Mucosa of stomach (tissue), 1 donor: Measurements from ENCODE around the gene PTCD2.
A peak's percentile ranks its signal among the peaks of the same experiment; 100 is the strongest.
"Not testable (repeated sequence)": the region's sequence is repeated elsewhere in the genome, so short reads cannot be mapped to it uniquely, and the experiment has no call there.

Source experiments
- H3K27me3 ChIP-seq: one replicate; pipeline ENCODE4 v1.7.0; 2013; ENCODE audit warnings: mild to moderate bottlenecking, low read length; ENCODE audit not compliant: control insufficient read depth, insufficient read depth
- H3K36me3 ChIP-seq: one replicate; pipeline ENCODE4 v1.7.0; 2013; ENCODE audit warnings: low read length; ENCODE audit not compliant: control insufficient read depth, insufficient read depth
- H3K4me1 ChIP-seq: one replicate; pipeline ENCODE4 v1.7.0; 2013; ENCODE audit warnings: mild to moderate bottlenecking, low read length; ENCODE audit not compliant: control insufficient read depth, insufficient read depth
- H3K4me3 ChIP-seq: one replicate; pipeline ENCODE4 v1.7.0; 2013; ENCODE audit warnings: low read length
- H3K9ac ChIP-seq: one replicate; pipeline ENCODE4 v1.7.0; 2013; ENCODE audit warnings: mild to moderate bottlenecking, low read length, moderate library complexity
- H3K9me3 ChIP-seq: one replicate; pipeline ENCODE4 v1.7.0; 2013; ENCODE audit warnings: mild to moderate bottlenecking, low read length, moderate library complexity; ENCODE audit not compliant: control insufficient read depth
- donor health status: Pancreatic carcinoma.

PTCD2 gene

GRCh38 chr5:72300590-72301339, 19.4 kb upstream of the PTCD2 start:
- no peaks in the 10 kb centered on the region for H3K36me3 ChIP-seq
- H3K4me1 ChIP-seq = no peaks in the 10 kb centered on the region
- H3K4me3 ChIP-seq = no peak overlapping the region
- H3K9ac ChIP-seq = no peak overlapping the region
- H3K27me3 ChIP-seq = no peaks in the 10 kb centered on the region
- H3K9me3 ChIP-seq = no peaks in the 10 kb centered on the region

DNA sequence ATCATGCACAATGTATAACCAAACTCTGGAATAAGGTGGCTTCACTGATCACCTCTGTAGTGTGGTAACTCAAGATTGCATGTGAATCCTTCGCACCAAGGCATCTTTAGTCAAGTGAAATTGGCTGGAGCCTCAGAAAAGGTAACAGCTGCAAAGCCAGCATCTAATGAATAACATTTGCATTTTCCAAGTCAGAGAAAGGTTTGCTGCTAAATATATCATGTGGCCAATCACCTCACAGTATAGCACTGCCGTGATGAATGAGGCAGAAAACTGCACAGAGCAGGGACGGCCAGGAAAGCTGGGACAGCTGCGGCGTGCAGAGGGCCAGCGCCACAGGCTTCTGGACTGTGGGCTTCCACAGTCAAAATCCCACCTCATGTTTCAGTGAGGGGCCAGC, 18.6 kb upstream of the PTCD2 start:
- no peak overlapping the region for H3K9ac ChIP-seq
- no peaks in the 10 kb centered on the region for H3K36me3 ChIP-seq
- H3K4me3 ChIP-seq = no peak overlapping the region
- H3K4me1 ChIP-seq = no peaks in the 10 kb centered on the region
- H3K9me3 ChIP-seq = no peaks in the 10 kb centered on the region
- H3K27me3 ChIP-seq = no peaks in the 10 kb centered on the region

DNA sequence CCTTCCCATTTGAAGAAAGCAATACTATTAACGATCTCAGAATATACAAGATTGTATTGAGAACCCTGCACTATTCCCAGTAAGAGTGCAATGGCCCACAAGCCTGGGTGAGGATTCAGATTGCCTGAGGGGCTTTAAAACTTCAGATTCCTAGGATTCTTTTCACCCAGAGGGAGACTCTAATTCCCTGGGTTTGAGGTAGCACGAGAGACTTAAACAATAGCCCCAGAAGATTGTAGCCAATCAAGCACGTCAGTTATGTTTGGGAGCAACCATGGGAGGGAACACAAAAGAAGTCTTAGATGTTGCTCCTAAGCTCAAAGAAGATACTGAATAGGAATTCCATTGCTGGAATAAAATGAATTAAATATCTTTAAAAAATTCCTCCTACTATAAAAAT, 18.0 kb upstream of the PTCD2 start:
- H3K4me1 ChIP-seq = no peaks in the 10 kb centered on the region
- no peak overlapping the region for H3K4me3 ChIP-seq
- no peak overlapping the region for H3K9ac ChIP-seq
- no peaks in the 10 kb centered on the region for H3K36me3 ChIP-seq
- H3K27me3 ChIP-seq = no peaks in the 10 kb centered on the region
- no peaks in the 10 kb centered on the region for H3K9me3 ChIP-seq

DNA sequence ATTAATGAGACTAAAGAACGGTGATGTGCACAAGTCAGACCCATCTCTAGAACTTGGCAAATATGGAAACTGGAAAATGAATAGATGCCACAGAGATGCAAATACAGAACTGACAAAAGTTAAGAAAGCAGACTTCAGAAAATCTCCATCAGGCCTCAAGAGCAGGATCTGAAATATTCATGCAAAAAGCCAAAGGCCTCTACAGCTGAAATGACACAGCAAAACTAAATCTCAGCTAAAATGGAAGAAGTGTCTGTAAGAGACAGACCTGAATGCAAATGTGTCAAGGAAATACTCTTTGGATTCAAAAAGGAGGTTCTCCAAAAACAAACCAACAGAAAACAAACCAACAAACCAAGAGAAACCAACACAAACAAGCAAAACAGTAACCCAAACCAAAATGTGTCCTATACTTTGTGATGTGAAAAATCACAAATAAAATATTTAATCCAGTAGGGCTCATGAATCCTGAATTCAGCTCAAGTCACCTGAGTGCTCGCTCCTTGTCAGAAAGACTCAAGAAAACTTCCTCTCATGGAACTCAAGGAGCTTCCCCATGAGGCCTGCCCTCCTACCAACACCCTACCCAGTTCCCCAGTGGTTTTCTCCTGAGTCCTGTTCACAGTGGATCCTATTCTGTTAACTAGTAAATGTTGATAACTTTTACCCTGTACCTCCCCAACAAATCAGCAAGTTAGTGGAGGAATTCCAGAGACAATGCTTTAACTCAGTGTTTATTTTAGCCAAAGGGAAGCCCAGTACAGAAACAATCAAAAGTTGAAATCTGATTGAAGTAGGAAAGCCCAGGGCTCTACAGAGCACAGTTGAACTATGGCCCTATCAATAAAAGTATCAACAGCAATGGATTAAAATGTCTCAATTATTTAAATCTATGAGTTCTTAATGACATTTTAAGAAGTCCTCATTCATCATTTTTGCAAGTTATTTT, 14.7 kb upstream of the PTCD2 start:
- H3K9ac ChIP-seq = no peak overlapping the region
- no peaks in the 10 kb centered on the region for H3K9me3 ChIP-seq
- no peaks in the 10 kb centered on the region for H3K4me1 ChIP-seq
- H3K36me3 ChIP-seq = no peaks in the 10 kb centered on the region
- H3K4me3 ChIP-seq = no peak overlapping the region
- no peaks in the 10 kb centered on the region for H3K27me3 ChIP-seq

GRCh38 chr5:72307573-72307967, 12.6 kb upstream of the PTCD2 start:
- Histone ChIP-seq H3K9me3 (no peaks in the 10 kb centered on the region), H3K36me3 (no peaks in the 10 kb centered on the region), H3K9ac (peak overlapping the region; percentile 93), H3K4me1 (no peaks in the 10 kb centered on the region), H3K4me3 (peak overlapping the region; percentile 64), H3K27me3 (no peaks in the 10 kb centered on the region)

GRCh38 chr5:72307968-72308852, 12.0 kb upstream of the PTCD2 start:
- Histone ChIP-seq H3K27me3 (no peaks in the 10 kb centered on the region), H3K9me3 (no peaks in the 10 kb centered on the region), H3K9ac (peak overlapping the region; percentile 93), H3K4me1 (no peaks in the 10 kb centered on the region), H3K36me3 (no peaks in the 10 kb centered on the region), H3K4me3 (peak overlapping the region; percentile 64)

GRCh38 chr5:72308853-72309191, 11.4 kb upstream of the PTCD2 start:
- Histone ChIP-seq H3K9me3 (no peaks in the 10 kb centered on the region), H3K4me3 (no peak overlapping the region), H3K9ac (peak overlapping the region; percentile 4), H3K27me3 (no peaks in the 10 kb centered on the region), H3K36me3 (no peaks in the 10 kb centered on the region), H3K4me1 (no peaks in the 10 kb centered on the region)

- H3K36me3 ChIP-seq = no peaks in the 10 kb centered on the region
- no peaks in the 10 kb centered on the region for H3K9me3 ChIP-seq
- H3K4me1 ChIP-seq = no peaks in the 10 kb centered on the region
- H3K27me3 ChIP-seq = no peaks in the 10 kb centered on the region
- no peak overlapping the region for H3K4me3 ChIP-seq
- no peak overlapping the region for H3K9ac ChIP-seq
Observed at GRCh38 chr5:72313141-72313540, 7.0 kb upstream of the PTCD2 start.

GRCh38 chr5:72314571-72315172, 5.5 kb upstream of the PTCD2 start:
- H3K36me3 ChIP-seq = no peaks in the 10 kb centered on the region
- H3K9me3 ChIP-seq = no peaks in the 10 kb centered on the region
- no peak overlapping the region for H3K9ac ChIP-seq
- no peaks in the 10 kb centered on the region for H3K4me1 ChIP-seq
- no peak overlapping the region for H3K4me3 ChIP-seq
- no peaks in the 10 kb centered on the region for H3K27me3 ChIP-seq

DNA sequence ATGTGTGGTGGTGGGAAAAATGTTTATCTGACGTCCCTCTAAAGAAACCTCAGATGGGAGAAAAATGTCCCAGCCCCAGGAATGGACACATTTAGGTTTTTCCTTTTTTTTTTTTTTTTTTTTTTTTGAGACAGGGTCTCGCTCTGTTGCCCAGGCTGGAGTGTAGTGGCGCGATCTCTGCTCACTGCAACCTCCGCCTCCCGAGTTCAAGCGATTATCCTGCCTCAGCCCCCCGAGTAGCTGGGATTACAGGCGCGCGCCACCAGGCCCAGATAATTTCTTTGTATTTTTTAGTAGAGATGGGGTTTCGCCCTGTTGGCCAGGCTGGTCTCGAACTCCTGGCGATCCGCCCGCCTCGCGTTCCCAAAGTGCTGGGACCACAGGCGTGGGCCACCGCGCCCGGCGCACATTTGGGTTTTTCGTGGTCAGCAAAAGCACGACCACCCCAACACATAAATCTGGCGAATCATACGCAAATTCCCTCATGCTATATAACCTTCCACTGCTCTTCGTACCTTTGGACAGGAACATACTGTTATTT, 668 bp upstream of the PTCD2 start:
- H3K9me3 ChIP-seq, H3K4me1 ChIP-seq, H3K36me3 ChIP-seq, H3K27me3 ChIP-seq: not testable (repeated sequence)
- Histone ChIP-seq H3K9ac (peak overlapping the region; percentile 60), H3K4me3 (peak overlapping the region; percentile 60)

DNA sequence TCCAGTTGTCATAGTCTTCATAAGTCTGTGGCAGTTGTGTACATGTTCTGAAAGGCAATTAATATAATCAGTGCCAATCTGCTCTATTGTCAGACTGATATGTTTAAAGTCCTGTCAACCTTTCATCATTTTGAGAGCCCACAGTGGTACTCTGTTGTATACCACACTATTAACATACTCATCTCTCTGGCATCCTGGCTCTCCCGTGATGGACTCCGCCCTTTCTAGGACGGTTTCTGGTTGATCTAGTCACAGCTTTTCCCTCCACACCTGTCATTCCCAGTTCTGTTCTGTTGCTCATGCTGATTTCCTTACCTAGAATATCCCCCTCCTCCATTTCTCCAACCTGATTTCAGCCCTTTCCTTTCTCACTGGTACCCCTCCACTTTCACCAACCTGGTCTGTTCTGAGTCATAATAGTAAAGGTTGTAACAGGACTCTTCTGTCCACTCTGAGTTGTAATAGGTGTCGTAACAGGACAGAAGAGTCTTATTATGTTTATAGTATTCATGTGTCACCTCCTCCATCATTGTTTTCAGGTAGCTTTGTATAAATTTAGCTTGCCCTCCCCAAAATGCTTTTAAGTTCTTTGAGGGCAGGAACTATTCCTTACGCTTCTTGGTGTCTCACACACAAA, 4.1 kb downstream of the PTCD2 start:
- Histone ChIP-seq H3K9ac (no peak overlapping the region), H3K36me3 (no peaks in the 10 kb centered on the region), H3K4me3 (no peak overlapping the region), H3K4me1 (no peaks in the 10 kb centered on the region), H3K27me3 (no peaks in the 10 kb centered on the region), H3K9me3 (no peaks in the 10 kb centered on the region)
